PFSK-1 (cell line): ENCODE data around the gene SREBF1.

ENCODE experiments used
- POLR2AphosphoS5 ChIP-seq: IDR thresholded peaks from 2 replicates; pipeline ENCODE4 v1.6.1; 2012; ENCODE audit warnings: low read depth, mild to moderate bottlenecking, control low read depth, low read length, moderate library complexity
- REST ChIP-seq, 2 experiments: IDR thresholded peaks; 2 replicates each; pipeline versions ENCODE4 v1.6.1 to v1.8.0; 2011 to 2012; ENCODE audit warnings: low read depth in 2 of 2, low read length in 2 of 2, control low read depth in 1 of 2, inconsistent platforms in 1 of 2, mild to moderate bottlenecking in 1 of 2, moderate library complexity in 1 of 2; ENCODE audit not compliant: insufficient read depth in 1 of 2
- SIN3A ChIP-seq: IDR thresholded peaks from 2 replicates; pipeline ENCODE4 v1.6.1; 2012; ENCODE audit warnings: mild to moderate bottlenecking, low read length, moderate library complexity, borderline replicate concordance; ENCODE audit not compliant: insufficient read depth
- TAF1 ChIP-seq: IDR thresholded peaks from 2 replicates; pipeline ENCODE4 v1.6.1; 2012; ENCODE audit warnings: low read length, control low read depth, borderline replicate concordance; ENCODE audit not compliant: insufficient read depth

DNA sequence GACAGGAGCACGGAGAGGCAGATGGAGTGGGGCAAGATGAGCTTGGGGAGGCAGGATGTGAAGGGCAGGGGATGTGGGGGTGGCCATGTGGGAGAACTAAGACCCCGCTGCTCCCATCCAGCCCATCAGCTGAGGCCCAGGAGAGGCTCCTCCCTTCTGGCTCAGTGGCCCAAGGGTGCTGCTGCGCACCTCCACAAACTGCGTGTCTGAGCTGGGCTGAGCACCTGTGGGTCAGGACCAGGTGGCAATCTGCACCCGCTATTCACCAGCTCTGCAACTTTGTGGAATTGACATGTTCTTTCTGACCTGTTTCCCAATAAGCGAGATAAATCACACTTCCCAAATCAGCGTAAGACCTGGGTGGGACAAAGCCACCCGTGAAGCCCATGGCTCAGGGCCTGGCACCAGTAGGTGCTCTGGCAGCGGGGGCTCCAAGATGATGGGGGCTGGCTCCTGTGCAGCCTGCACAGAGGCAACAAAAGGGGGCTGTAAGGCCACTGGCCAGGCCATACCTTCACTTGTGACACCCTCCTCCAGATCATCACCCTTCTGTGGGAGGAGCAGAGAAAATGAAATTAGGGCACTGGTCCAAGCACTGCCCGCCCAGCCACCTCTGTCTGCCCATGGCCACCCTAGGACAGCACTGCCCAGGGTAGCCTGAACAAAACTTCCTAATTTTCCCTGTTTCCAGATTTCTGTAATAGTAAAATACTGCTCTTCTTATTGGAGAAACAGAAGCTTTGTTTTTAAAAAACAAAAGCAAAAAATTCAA lies 11.7 kb upstream of the SREBF1 start:
- TF ChIP-seq REST (IDR thresholded peaks at IDR 0.05; ENCODE audit: insufficient read depth in 1 of 2, low read depth in 2 of 2, low read length in 2 of 2) (no peak), POLR2AphosphoS5 (no peak), TAF1 (no peak), SIN3A (no peak)
